Nephron (organoid): ENCODE measurements around the gene HPD.

ENCODE experiments used
- H3K27ac Mint-ChIP-seq, 3 experiments: 2 replicates each; pipeline ENCODE4 v1.8.0; 2020; ENCODE audit warnings: mixed read lengths in 3 of 3, mild to moderate bottlenecking in 2 of 3, moderate library complexity in 1 of 3
- H3K27me3 Mint-ChIP-seq: 2 replicates; pipeline ENCODE4 v1.8.0; 2021; ENCODE audit warnings: low read depth, mild to moderate bottlenecking, moderate library complexity, mixed read lengths
- H3K36me3 Mint-ChIP-seq: 2 replicates; pipeline ENCODE4 v1.8.0; 2020; ENCODE audit warnings: low read depth, mixed read lengths
- H3K4me1 Mint-ChIP-seq: 2 replicates; pipeline ENCODE4 v1.8.0; 2020; ENCODE audit warnings: mixed read lengths
- H3K4me3 Mint-ChIP-seq, 3 experiments: 2 replicates each; pipeline ENCODE4 v1.8.0; 2020; ENCODE audit warnings: mild to moderate bottlenecking in 3 of 3, mixed read lengths in 3 of 3, moderate library complexity in 2 of 3
- H3K9me3 Mint-ChIP-seq: 2 replicates; pipeline ENCODE4 v1.8.0; 2020; ENCODE audit warnings: mixed read lengths
- TF ChIP-seq, protein P1 (sequence below), 3 experiments: fragments of 200-600 bp; sonication (generic); IDR thresholded peaks; one replicate each; pipeline ENCODE4 v1.5.0; 2021; ENCODE audit warnings: antibody characterized with exemption in 3 of 3; ENCODE audit not compliant: unreplicated experiment in 3 of 3

The HPD gene

DNA sequence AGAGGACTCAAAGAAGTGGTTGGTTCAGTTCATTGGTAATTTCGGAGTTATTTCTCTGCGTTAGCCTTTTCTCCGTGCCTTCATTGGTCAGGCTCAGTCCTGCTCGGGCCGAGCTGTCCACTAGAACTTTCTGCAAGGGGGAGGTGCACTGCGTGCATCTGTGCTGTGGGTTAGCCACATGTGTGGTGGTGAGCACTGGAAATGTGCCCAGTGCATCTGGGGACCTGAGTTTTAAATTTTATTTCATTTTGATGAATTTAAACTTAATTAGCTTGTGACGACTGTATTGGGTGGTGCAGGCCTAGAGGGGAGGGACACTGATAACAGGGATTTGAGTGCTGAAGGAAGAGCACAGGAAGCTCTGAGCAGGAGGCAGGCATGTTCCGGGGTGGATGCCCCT is 30.4 kb downstream of the HPD start:
- Mint-ChIP-seq H3K4me1 (no peaks in the 10 kb centered on the region), H3K27me3 (no peaks in the 10 kb centered on the region), H3K27ac (no peak overlapping the region), H3K36me3 (peaks cover 64% of the 10 kb centered on the region), H3K9me3 (no peaks in the 10 kb centered on the region), H3K4me3 (no peak overlapping the region)
- TF ChIP-seq, protein P1, sequence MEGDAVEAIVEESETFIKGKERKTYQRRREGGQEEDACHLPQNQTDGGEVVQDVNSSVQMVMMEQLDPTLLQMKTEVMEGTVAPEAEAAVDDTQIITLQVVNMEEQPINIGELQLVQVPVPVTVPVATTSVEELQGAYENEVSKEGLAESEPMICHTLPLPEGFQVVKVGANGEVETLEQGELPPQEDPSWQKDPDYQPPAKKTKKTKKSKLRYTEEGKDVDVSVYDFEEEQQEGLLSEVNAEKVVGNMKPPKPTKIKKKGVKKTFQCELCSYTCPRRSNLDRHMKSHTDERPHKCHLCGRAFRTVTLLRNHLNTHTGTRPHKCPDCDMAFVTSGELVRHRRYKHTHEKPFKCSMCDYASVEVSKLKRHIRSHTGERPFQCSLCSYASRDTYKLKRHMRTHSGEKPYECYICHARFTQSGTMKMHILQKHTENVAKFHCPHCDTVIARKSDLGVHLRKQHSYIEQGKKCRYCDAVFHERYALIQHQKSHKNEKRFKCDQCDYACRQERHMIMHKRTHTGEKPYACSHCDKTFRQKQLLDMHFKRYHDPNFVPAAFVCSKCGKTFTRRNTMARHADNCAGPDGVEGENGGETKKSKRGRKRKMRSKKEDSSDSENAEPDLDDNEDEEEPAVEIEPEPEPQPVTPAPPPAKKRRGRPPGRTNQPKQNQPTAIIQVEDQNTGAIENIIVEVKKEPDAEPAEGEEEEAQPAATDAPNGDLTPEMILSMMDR (IDR thresholded peaks at IDR 0.05; ENCODE audit: unreplicated experiment in 3 of 3) = no peak

DNA sequence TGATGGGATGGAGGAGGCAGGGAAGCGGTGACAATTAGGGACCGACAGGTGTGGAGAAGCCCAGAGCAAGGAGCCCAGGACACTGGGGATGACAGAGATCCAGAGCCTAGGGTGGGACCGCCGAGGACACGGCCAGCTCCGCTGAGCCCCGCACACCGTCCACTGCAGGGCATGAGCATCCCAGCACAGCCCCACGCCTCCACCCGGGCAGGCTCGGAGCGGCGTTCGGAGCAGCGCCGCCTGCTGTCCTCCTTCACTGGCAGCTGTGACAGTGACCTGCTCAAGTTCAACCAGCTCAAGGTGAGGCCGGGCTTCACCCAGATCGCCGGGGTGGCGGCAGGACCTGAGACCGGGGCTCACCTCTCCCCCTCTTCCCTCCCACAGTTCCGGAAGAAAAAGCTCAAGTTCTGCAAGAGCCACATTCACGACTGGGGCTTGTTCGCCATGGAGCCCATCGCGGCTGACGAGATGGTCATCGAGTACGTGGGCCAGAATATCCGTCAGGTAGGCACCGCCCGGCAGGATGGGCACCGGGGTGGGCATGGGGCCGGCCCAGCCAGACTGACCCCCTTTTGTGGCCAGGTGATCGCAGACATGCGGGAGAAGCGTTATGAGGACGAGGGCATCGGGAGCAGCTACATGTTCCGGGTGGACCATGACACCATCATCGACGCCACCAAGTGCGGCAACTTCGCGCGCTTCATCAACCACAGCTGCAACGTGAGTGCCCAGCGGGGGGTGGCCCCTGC is 31.1 kb downstream of the HPD start:
- Mint-ChIP-seq H3K4me1 (no peaks in the 10 kb centered on the region), H3K27me3 (no peaks in the 10 kb centered on the region), H3K9me3 (no peaks in the 10 kb centered on the region), H3K36me3 (peaks cover 61% of the 10 kb centered on the region), H3K27ac (no peak overlapping the region), H3K4me3 (no peak overlapping the region)
- TF ChIP-seq, protein P1 (IDR thresholded peaks at IDR 0.05; ENCODE audit: unreplicated experiment in 3 of 3) = no peak

DNA sequence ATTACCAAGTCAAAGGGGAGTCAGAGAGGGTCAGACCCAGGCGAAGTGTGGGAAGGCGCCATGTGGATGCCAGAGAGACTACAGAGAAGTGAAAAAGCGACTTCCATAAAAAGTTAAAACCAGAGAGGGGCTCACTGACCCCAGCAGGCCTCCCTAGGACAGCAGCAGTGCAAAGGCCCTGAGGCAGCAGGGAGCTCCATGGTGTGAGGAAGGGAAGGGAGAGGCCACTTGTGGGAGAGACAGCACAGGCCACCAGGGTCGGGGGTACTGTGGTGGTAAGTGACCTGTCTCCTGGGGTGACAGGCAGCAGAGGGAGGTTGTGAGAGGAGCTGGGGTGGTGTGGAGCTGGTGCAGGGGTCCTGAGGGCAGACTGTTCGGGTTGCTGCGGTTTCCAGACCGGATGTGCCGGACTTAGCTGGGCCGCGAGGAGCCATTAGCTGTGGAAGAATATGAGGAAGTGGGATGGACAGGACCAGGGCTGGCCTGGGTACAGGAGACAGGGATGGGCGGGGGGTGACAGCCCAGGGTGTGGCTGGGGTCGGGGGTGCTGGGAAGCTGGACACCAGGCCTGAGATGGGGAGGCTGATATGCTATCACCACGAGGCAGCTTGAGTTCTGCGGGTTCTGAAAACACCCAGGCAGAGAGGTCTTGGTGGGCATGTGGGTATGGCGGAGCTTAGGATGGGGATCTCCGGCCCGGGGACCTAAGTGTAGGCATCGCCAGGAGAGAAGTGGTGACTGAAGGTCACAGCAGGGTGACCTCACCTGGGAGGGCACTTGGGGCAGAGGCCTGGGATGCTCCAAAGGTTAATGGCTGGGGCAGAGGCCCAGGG is 32.1 kb downstream of the HPD start:
- Mint-ChIP-seq H3K9me3 (no peaks in the 10 kb centered on the region), H3K27ac (no peak overlapping the region), H3K4me1 (no peaks in the 10 kb centered on the region), H3K27me3 (no peaks in the 10 kb centered on the region), H3K36me3 (peaks cover 52% of the 10 kb centered on the region), H3K4me3 (no peak overlapping the region)
- TF ChIP-seq, protein P1 (IDR thresholded peaks at IDR 0.05; ENCODE audit: unreplicated experiment in 3 of 3) = no peak

DNA sequence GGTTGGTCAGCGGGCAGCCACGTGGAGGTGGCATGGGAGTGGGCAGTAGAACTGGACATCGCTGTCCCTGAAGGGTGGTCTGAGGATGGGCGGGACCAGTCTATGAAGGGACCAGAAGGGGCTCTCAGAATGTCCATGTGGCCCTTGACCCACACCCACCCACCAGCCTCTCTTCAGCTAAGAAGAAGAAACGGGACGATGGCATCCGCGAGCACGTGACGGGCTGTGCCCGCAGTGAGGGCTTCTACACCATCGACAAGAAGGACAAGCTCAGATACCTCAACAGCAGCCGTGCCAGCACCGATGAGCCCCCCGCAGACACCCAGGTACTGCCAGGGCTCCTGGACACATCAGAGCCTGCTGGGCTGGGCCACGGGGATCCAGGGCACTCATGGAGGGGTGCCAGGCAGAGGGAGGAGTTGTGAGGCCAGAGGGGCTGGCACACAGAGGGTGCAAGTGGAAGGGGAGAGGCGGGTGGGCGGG is 33.6 kb downstream of the HPD start:
- Mint-ChIP-seq H3K27me3 (no peaks in the 10 kb centered on the region), H3K36me3 (peaks cover 50% of the 10 kb centered on the region), H3K27ac (no peak overlapping the region), H3K9me3 (no peaks in the 10 kb centered on the region), H3K4me3 (no peak overlapping the region), H3K4me1 (no peaks in the 10 kb centered on the region)
- TF ChIP-seq, protein P1 (IDR thresholded peaks at IDR 0.05; ENCODE audit: unreplicated experiment in 3 of 3) = no peak

DNA sequence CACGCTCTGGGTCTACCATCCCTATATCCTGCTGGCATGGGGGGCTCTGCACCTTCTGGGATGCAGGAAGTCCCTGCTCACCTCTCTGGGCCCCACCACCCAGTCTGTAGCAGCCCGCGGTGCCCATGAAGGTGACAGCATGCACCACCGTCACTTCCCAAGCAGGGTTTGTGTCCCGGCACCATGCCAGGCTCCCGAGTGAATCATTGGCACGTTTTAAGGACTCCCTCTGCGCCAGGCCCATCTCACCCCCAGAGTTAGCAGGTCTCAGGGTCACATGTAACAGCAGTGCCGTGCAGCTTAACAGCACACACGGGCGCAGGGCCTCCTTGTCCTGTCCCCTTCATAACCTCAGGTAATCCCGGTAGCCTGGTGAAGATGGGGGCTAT is 34.9 kb downstream of the HPD start:
- TF ChIP-seq, protein P1 (IDR thresholded peaks at IDR 0.05; ENCODE audit: unreplicated experiment in 3 of 3) = no peak
- no peaks in the 10 kb centered on the region for H3K27me3 Mint-ChIP-seq

More for the DNA sequence above, 34.9 kb downstream of the HPD start:
- peaks cover 44% of the 10 kb centered on the region for H3K36me3 Mint-ChIP-seq
- H3K4me3 Mint-ChIP-seq = no peak overlapping the region
- H3K9me3 Mint-ChIP-seq = no peaks in the 10 kb centered on the region
- no peaks in the 10 kb centered on the region for H3K4me1 Mint-ChIP-seq
- no peak overlapping the region for H3K27ac Mint-ChIP-seq
